HepG2 (cell line): ENCODE data around the gene LSR. TPM values are rescaled to one million over a fixed set of nuclear protein-coding genes. Genes with fewer than 3 reads are reported as not detected.

Source experiments
- ATAC-seq: fragments of 200-7000 bp; cut with Tn5 transposase; 3 replicates; pipeline ENCODE4 v1.9.1; 2020; ENCODE audit warnings: mild to moderate bottlenecking, moderate library complexity
- BruUV-seq: library from RNA; stranded (reverse); fragments of 400-500 nt; replicated peaks from 2 replicates; lab custom pipeline; 2021; lab: Mats Ljungman, UMichigan
- CTCF ChIA-PET: fragments of 300-600 bp; formaldehyde crosslinking; extraction: SDS; loops from one replicate; lab custom pipeline; 2021; ENCODE audit warnings: low total read pairs, inconsistent platforms, low intra/inter-chr PET ratio; lab: Yijun Ruan, JAX
- POLR2A ChIA-PET: fragments of 350-600 bp; sonication (Branson Sonifier 250); formaldehyde crosslinking; loops from one replicate; lab custom pipeline; 2020; ENCODE audit warnings: antibody characterized with exemption, inconsistent platforms; lab: Yijun Ruan, JAX
- DNase-seq: peaks from one replicate; pipeline ENCODE4 v3.0.0-alpha.2; 2015; ENCODE audit warnings: low spot score
- FAIRE-seq: peaks from 3 replicates; lab custom pipeline; 2011; peaks lifted over from hg19 to GRCh38; lab: Jason Lieb, UNC
- H2AFZ ChIP-seq: one replicate; pipeline ENCODE4 v1.6.1; 2011; ENCODE audit warnings: low read length, inconsistent platforms
- H3K27ac ChIP-seq: fragments of 300-600 bp; 3 replicates; pipeline ENCODE4 v1.8.0; 2011; ENCODE audit warnings: mixed run types, mild to moderate bottlenecking, mixed read lengths, low read length, inconsistent platforms; ENCODE audit not compliant: insufficient read depth; ENCODE audit errors: extremely low read length
- H3K27me3 ChIP-seq, 2 experiments: fragments of 200-600 bp in 1 of 2; 2 replicates in 1 of 2; 3 replicates in 1 of 2; pipeline versions ENCODE4 v1.6.0 to v1.8.0; 2011; ENCODE audit warnings: low read length in 2 of 2, mild to moderate bottlenecking in 2 of 2, moderate library complexity in 2 of 2, inconsistent platforms in 1 of 2; ENCODE audit not compliant: insufficient read depth in 2 of 2, control insufficient read depth in 1 of 2
- H3K36me3 ChIP-seq, 2 experiments: fragments of 200-600 bp in 1 of 2; replicated peaks in 1 of 2; 2 replicates in 1 of 2; 3 replicates in 1 of 2; pipeline versions ENCODE4 v1.5.1 to v1.8.0; 2011; ENCODE audit warnings: low read length in 2 of 2, inconsistent platforms in 1 of 2; ENCODE audit not compliant: insufficient read depth in 2 of 2, control insufficient read depth in 1 of 2
- H3K4me1 ChIP-seq: 2 replicates; pipeline ENCODE4 v1.5.1; 2012; ENCODE audit warnings: low read length, inconsistent platforms; ENCODE audit not compliant: insufficient read depth
- H3K4me2 ChIP-seq: 2 replicates; pipeline ENCODE4 v1.6.0; 2011; ENCODE audit warnings: low read depth, low read length, inconsistent platforms
- H3K4me3 ChIP-seq, 3 experiments: fragments of 200-600 bp in 1 of 3; sonication (generic), shearing (Covaris generic) in 1 of 3; replicated peaks in 1 of 3; 2 replicates each; pipeline ENCODE4 v1.5.1; 2011 to 2016; ENCODE audit warnings: low read length in 3 of 3, inconsistent platforms in 2 of 3, low read depth in 2 of 3, mild to moderate bottlenecking in 2 of 3, control low read depth in 1 of 3, mixed read lengths in 1 of 3; ENCODE audit not compliant: insufficient read depth in 1 of 3
- H3K79me2 ChIP-seq: one replicate; pipeline ENCODE4 v1.6.1; 2011; ENCODE audit warnings: low read length, inconsistent platforms; ENCODE audit not compliant: insufficient read depth
- H3K9ac ChIP-seq: 2 replicates; pipeline ENCODE4 v1.6.0; 2011; ENCODE audit warnings: mild to moderate bottlenecking, low read depth, low read length, inconsistent platforms; ENCODE audit not compliant: insufficient read depth
- H3K9me3 ChIP-seq: 2 replicates; pipeline ENCODE4 v1.5.1; 2012; ENCODE audit warnings: mild to moderate bottlenecking, low read length
- H4K20me1 ChIP-seq: 2 replicates; pipeline ENCODE4 v1.6.0; 2011; ENCODE audit warnings: inconsistent platforms, mild to moderate bottlenecking, low read length, moderate library complexity; ENCODE audit not compliant: insufficient read depth
- CTCF ChIP-seq: sonication (generic); formaldehyde crosslinking; IDR thresholded peaks from 2 replicates; pipeline ENCODE4 v1.5.0; 2020; ENCODE audit warnings: mild to moderate bottlenecking, missing genetic modification reagents, moderate library complexity
- GRHL1 ChIP-seq: sonication (generic); formaldehyde crosslinking; conservative IDR thresholded peaks from 2 replicates; pipeline ENCODE4 v1.8.0; 2022; ENCODE audit warnings: missing genetic modification reagents
- HNF4A ChIP-seq: sonication (generic); formaldehyde crosslinking; IDR thresholded peaks from 2 replicates; pipeline ENCODE4 v1.4.0; 2020; ENCODE audit warnings: missing genetic modification reagents
- HNRNPK ChIP-seq: fragments of 200-400 bp; formaldehyde crosslinking; IDR thresholded peaks from 2 replicates; pipeline ENCODE4 v1.6.1; 2018; ENCODE audit warnings: low read length, low read depth, moderate library complexity, mild to moderate bottlenecking; ENCODE audit not compliant: poor library complexity, severe bottlenecking
- KLF16 ChIP-seq, 2 experiments: sonication (generic) in 1 of 2; formaldehyde crosslinking in 1 of 2; IDR thresholded peaks; 2 replicates each; pipeline versions ENCODE4 v1.6.1 to v1.8.0; 2016 to 2023; ENCODE audit warnings: missing genetic modification reagents in 2 of 2, missing compliant biosample characterization in 1 of 2
- MAFF ChIP-seq: IDR thresholded peaks from 2 replicates; pipeline ENCODE4 v1.6.1; 2011; ENCODE audit warnings: low read depth, low read length, improper control_type of control experiment
- MAFK ChIP-seq, 2 experiments: IDR thresholded peaks in 1 of 2; conservative IDR thresholded peaks in 1 of 2; 2 replicates each; pipeline ENCODE4 v1.6.1; 2011; ENCODE audit warnings: improper control_type of control experiment in 2 of 2, low read length in 2 of 2
- MIER3 ChIP-seq: IDR thresholded peaks from 2 replicates; pipeline ENCODE4 v1.6.1; 2016; ENCODE audit warnings: missing compliant biosample characterization, borderline replicate concordance
- NFE2L1 ChIP-seq: sonication (generic); formaldehyde crosslinking; IDR thresholded peaks from 2 replicates; pipeline ENCODE4 v1.4.0; 2020; ENCODE audit warnings: missing genetic modification reagents, mild to moderate bottlenecking, borderline replicate concordance
- TRIM22 ChIP-seq: fragments of 450-650 bp; IDR thresholded peaks from 2 replicates; pipeline ENCODE4 v1.6.1; 2017
- ZFAT ChIP-seq: sonication (generic); formaldehyde crosslinking; conservative IDR thresholded peaks from 2 replicates; pipeline ENCODE4 v1.8.1; 2023; ENCODE audit warnings: missing genetic modification reagents, inconsistent platforms
- ZKSCAN8 ChIP-seq: IDR thresholded peaks from 2 replicates; pipeline ENCODE4 v1.6.1; 2016; ENCODE audit warnings: borderline replicate concordance, missing genetic modification reagents, missing compliant biosample characterization
- ZNF17 ChIP-seq: sonication (generic); formaldehyde crosslinking; IDR thresholded peaks from 2 replicates; pipeline ENCODE4 v1.5.0; 2020; ENCODE audit warnings: mild to moderate bottlenecking, missing genetic modification reagents
- ZNF180 ChIP-seq: sonication (generic); formaldehyde crosslinking; IDR thresholded peaks from 2 replicates; pipeline ENCODE4 v1.4.0; 2020; ENCODE audit warnings: low read depth, missing genetic modification reagents, borderline replicate concordance
- ZNF709 ChIP-seq: sonication (generic); formaldehyde crosslinking; IDR thresholded peaks from 2 replicates; pipeline ENCODE4 v1.5.0; 2020; ENCODE audit warnings: mild to moderate bottlenecking, missing genetic modification reagents
- ZNF770 ChIP-seq: sonication (generic); formaldehyde crosslinking; IDR thresholded peaks from 2 replicates; pipeline ENCODE4 v1.5.0; 2020; ENCODE audit warnings: mild to moderate bottlenecking, missing genetic modification reagents
- ZNF790 ChIP-seq: sonication (generic); formaldehyde crosslinking; IDR thresholded peaks from 2 replicates; pipeline ENCODE4 v1.8.0; 2022; ENCODE audit warnings: missing genetic modification reagents, mild to moderate bottlenecking, borderline replicate concordance
- WGBS: methylation state at CpG from one replicate; pipeline ENCODE4 v1.1.6; 2017; ENCODE audit warnings: low lambda C conversion rate; 5-methylcytosine and 5-hydroxymethylcytosine counted together
- in situ Hi-C: cut with HindIII; loops from 2 replicates; pipeline ENCODE4 v1.10.0; 2017; ENCODE audit warnings: low pct_unique_long_range_greater_than_20kb; ENCODE audit not compliant: extremely low pct_ligation_motif_present
- intact Hi-C: fragments of 100-400 bp; cut with micrococcal nuclease; formaldehyde crosslinking; loops from one replicate; pipeline ENCODE4 v1.10.0; 2022; ENCODE audit not compliant: unreplicated experiment
- polyA plus RNA-seq, 8 experiments: library from polyadenylated mRNA; depleted of rRNA in 3 of 8; stranded (reverse) in 7 of 8; unstranded in 1 of 8; fragments of >200 nt; fragmentation: Illumina TruSeq in 4 of 8; extraction: Trizol in 4 of 8; gene quantifications; 2 replicates each; pipeline versions ENCODE4 v1.2.1 to v1.2.3, GENCODE V29; 2011 to 2016; ENCODE audit warnings: low read depth in 4 of 8, missing spikeins in 1 of 8, mixed read lengths in 1 of 8; ENCODE audit not compliant: insufficient read depth in 1 of 8
- total RNA-seq, 5 experiments: library from RNA; depleted of rRNA; stranded (reverse); fragments of >200 nt; fragmentation: Illumina TruSeq; extraction: Trizol; gene quantifications; 2 replicates each; pipeline ENCODE4 v1.2.3, GENCODE V29; 2016; ENCODE audit warnings: low read depth in 1 of 5

Gene LSR
- total and polyA plus RNA-seq, 2 of the 13 experiments (the other 11 are each of a cell fraction or from before 2014, with no cell fraction given) = 29.2 to 79.2 TPM

GRCh38 chr19:35314031-35314430, 65.2 kb downstream of the LSR start:
- ATAC-seq = no peak
- no peak overlapping the region for H3K4me2 ChIP-seq
- no TSS peak for BruUV-seq
- H3K4me3 ChIP-seq = no peak overlapping the region
- POLR2A ChIA-PET = no interaction called here
- TF ChIP-seq NFE2L1 (CRISPR knock-in tag) (no peak), TRIM22 (no peak), ZNF790 (CRISPR knock-in tag) (no peak), CTCF (CRISPR knock-in tag) (no peak), MAFF (0 out of 2 replicates have a peak, but pooled peaks have one; percentile 29), ZKSCAN8 (CRISPR knock-in tag) (peak; percentile 94), ZNF770 (no peak), KLF16 (CRISPR knock-in tag; IDR thresholded peaks at IDR 0.05) (no peak), HNF4A (no peak), ZNF17 (no peak), MIER3 (no peak), ZNF709 (CRISPR knock-in tag) (no peak), ZFAT (no peak), MAFK (conservative IDR thresholded peaks at IDR 0.05 in 1 of 2, IDR thresholded peaks at IDR 0.05 in 1 of 2; ENCODE audit: low read length in 2 of 2) (peak; percentile 60 to 73; a peak in 3 of 4 replicates), GRHL1 (no peak), ZNF180 (CRISPR knock-in tag) (peak; percentile 99; the same call in 1 of the 2 replicates), HNRNPK (no peak)
- H2AFZ ChIP-seq = no peak overlapping the region
- no peaks in the 10 kb centered on the region for H4K20me1 ChIP-seq
- intact Hi-C loops (no loop called here), in situ Hi-C loops (no loop called here)
- FAIRE-seq = no peak
- H3K9ac ChIP-seq = no peak overlapping the region
- H3K27ac ChIP-seq = no peak overlapping the region
- 97% methylated on average over 7 of the region's 8 CpGs for WGBS
- no peaks in the 10 kb centered on the region for H3K9me3 ChIP-seq
- no peaks in the 10 kb centered on the region for H3K36me3 ChIP-seq
- DNase-seq = no peak
- H3K27me3 ChIP-seq = no peaks in the 10 kb centered on the region
- no peaks in the 10 kb centered on the region for H3K79me2 ChIP-seq
- CTCF ChIA-PET = interaction anchor here (1.7 kb wide), 1 partner anchor 39 kb away, joined by 5 read pairs; no protein-coding TSS in a partner anchor
- peaks cover 99% of the 10 kb centered on the region for H3K4me1 ChIP-seq
